Heart left ventricle (tissue), 13 donors: ENCODE data around the gene CTCFL.

Experiments
- CTCF ChIP-seq, 12 donors: fragments of 200-600 bp; sonication (generic) in 4 of 12; IDR thresholded peaks; one replicate each; pipeline versions ENCODE4 v1.5.0 to v1.8.0; 2018 to 2022; ENCODE audit warnings: antibody characterized with exemption in 12 of 12, mild to moderate bottlenecking in 5 of 12
- POLR2A ChIP-seq, 2 donors: fragments of 450-650 bp; IDR thresholded peaks; one replicate each; pipeline ENCODE4 v1.6.1; 2017; ENCODE audit warnings: antibody characterized with exemption in 2 of 2, mild to moderate bottlenecking in 2 of 2, moderate library complexity in 2 of 2
- donor health status: ischemic (EF 13 %, LVEDD 7.1; RV severe dilation, severe dysfunction).
- donor health status: DM: no; HTN: yes; CAD: no.
- donor health status: DM: no; HTN: no; CAD: no.
- donor health status: ischemic (EF 25% LVEDD 6.9; RV normal size, moderate dysfunction).
- donor health status: ischemic (EF 25% LVEDD 5.7; RV mildly dilated, moderate dysfunction).
- donor health status: ischemic (EF 35%, LVEDD 5.7; RV mildly dilated, moderate dysfunction).
- donor health status: nonischemic (EF 11% LVEDD 7.7; RV severe dilation, severe dysfunction).
- donor health status: DM: yes; HTN: yes; CAD: no.
- donor health status: PGD.
- donor health status: ischemic (EF 29% LVEDD 5.4; RV normal size, mild dysfunction).
- donor health status: nonischemic (EF 23%, LVEDD 6.1; RV moderate dilation, normal function).

GRCh38 chr20:57450931-57451330, 74.0 kb downstream of the CTCFL start:
- TF ChIP-seq CTCF (IDR thresholded peaks at IDR 0.05) (no peak), POLR2A (IDR thresholded peaks at IDR 0.05) (no peak)
